Activated CD8-positive, alpha-beta T cell treated with anti-CD3 and anti-CD28 coated beads for 36 hours (primary cell): Measurements from ENCODE around the gene MEG3. TPM values are rescaled to one million over a fixed set of nuclear protein-coding genes. Genes with fewer than 3 reads are reported as not detected.

Experiments
- ATAC-seq: fragments of 200-7000 bp; cut with Tn5 transposase; one replicate; pipeline ENCODE4 v1.10.0; 2021; ENCODE audit warnings: mild to moderate bottlenecking, moderate library complexity
- CTCF ChIA-PET: fragments of 350-600 bp; sonication (Branson Sonifier 250); formaldehyde crosslinking; loops from one replicate; lab custom pipeline; 2021; ENCODE audit warnings: antibody characterized with exemption; lab: Charles Lee
- POLR2A ChIA-PET: fragments of 350-600 bp; sonication (Branson Sonifier 250); formaldehyde crosslinking; loops from one replicate; lab custom pipeline; 2021; ENCODE audit warnings: antibody characterized with exemption; lab: Charles Lee
- DNase-seq: peaks from one replicate; pipeline ENCODE4 v3.0.0-alpha.2; 2020
- H3K27ac Mint-ChIP-seq: one replicate; pipeline ENCODE4 v1.8.0; 2021; ENCODE audit warnings: mild to moderate bottlenecking, mixed read lengths
- H3K27me3 Mint-ChIP-seq: one replicate; pipeline ENCODE4 v1.8.0; 2021; ENCODE audit warnings: mixed read lengths
- H3K36me3 Mint-ChIP-seq: one replicate; pipeline ENCODE4 v1.8.0; 2021; ENCODE audit warnings: low read depth, mixed read lengths
- H3K4me1 Mint-ChIP-seq: one replicate; pipeline ENCODE4 v1.8.0; 2021; ENCODE audit warnings: low read depth, mixed read lengths
- H3K4me3 Mint-ChIP-seq: one replicate; pipeline ENCODE4 v1.8.0; 2021; ENCODE audit warnings: mild to moderate bottlenecking, moderate library complexity, mixed read lengths
- H3K9me3 Mint-ChIP-seq: one replicate; pipeline ENCODE4 v1.8.0; 2021; ENCODE audit warnings: mixed read lengths
- intact Hi-C: fragments of 100-400 bp; cut with micrococcal nuclease; formaldehyde crosslinking; loops from one replicate; pipeline ENCODE4 v1.10.0; 2022
- total RNA-seq, 2 experiments: library from RNA; stranded (reverse); gene quantifications; one replicate each; pipeline ENCODE4 v1.2.3, GENCODE V29; 2021
- TF ChIP-seq, protein P1 (sequence below): fragments of 200-600 bp; IDR thresholded peaks from one replicate; pipeline ENCODE4 v1.8.0; 2022; ENCODE audit warnings: antibody characterized with exemption, mild to moderate bottlenecking

The MEG3 gene
- total RNA-seq, 2 experiments from 2014 or later = not detected

DNA sequence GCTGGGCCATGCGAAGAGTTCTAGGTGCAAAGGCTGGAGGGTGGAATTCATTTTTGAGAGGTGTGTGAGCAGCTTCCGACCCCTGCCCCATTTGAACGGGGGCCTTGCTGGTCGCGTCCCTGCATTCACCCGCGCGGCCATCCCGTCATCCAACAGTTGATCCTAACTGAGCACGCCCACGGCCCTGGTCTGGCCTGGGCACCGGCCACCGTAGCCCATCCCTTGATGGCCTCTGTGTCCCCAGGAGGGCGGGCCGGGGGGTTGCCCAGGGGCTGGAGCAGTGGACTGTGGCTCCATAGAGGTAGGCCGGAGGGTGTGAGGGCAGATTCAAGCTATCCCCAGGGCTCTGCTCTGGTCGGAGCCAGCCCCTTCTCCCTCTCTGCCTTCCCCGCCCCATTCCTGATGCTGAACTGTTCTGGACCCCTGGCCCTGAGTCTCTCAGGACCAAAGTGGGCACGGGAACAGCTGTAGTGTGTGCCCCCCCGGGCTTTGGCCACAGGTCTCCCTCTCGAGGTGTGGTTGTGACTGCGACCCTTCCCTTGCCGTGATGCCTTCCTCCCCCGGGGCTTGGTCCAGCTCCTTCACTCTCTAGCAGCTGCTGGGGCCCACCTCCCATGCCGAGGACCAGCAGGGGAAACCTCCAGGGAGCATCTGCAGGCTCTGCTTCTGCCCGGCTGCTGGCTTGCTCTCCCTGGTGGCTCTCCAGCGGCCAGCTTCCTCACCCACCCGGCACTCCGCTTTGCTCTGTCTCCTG, 9.1 kb downstream of the MEG3 start:
- no peak overlapping the region for H3K4me3 Mint-ChIP-seq
- no peaks in the 10 kb centered on the region for H3K36me3 Mint-ChIP-seq
- DNase-seq (no peak), ATAC-seq (no peak)
- intact Hi-C loops = no loop called here
- peaks cover 2% of the 10 kb centered on the region for H3K27me3 Mint-ChIP-seq
- TF ChIP-seq, protein P1, sequence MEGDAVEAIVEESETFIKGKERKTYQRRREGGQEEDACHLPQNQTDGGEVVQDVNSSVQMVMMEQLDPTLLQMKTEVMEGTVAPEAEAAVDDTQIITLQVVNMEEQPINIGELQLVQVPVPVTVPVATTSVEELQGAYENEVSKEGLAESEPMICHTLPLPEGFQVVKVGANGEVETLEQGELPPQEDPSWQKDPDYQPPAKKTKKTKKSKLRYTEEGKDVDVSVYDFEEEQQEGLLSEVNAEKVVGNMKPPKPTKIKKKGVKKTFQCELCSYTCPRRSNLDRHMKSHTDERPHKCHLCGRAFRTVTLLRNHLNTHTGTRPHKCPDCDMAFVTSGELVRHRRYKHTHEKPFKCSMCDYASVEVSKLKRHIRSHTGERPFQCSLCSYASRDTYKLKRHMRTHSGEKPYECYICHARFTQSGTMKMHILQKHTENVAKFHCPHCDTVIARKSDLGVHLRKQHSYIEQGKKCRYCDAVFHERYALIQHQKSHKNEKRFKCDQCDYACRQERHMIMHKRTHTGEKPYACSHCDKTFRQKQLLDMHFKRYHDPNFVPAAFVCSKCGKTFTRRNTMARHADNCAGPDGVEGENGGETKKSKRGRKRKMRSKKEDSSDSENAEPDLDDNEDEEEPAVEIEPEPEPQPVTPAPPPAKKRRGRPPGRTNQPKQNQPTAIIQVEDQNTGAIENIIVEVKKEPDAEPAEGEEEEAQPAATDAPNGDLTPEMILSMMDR = no peak
- CTCF ChIA-PET = no interaction called here
- POLR2A ChIA-PET = no interaction called here
- peaks cover 4% of the 10 kb centered on the region for H3K4me1 Mint-ChIP-seq
- no peaks in the 10 kb centered on the region for H3K9me3 Mint-ChIP-seq
- H3K27ac Mint-ChIP-seq = no peak overlapping the region

DNA sequence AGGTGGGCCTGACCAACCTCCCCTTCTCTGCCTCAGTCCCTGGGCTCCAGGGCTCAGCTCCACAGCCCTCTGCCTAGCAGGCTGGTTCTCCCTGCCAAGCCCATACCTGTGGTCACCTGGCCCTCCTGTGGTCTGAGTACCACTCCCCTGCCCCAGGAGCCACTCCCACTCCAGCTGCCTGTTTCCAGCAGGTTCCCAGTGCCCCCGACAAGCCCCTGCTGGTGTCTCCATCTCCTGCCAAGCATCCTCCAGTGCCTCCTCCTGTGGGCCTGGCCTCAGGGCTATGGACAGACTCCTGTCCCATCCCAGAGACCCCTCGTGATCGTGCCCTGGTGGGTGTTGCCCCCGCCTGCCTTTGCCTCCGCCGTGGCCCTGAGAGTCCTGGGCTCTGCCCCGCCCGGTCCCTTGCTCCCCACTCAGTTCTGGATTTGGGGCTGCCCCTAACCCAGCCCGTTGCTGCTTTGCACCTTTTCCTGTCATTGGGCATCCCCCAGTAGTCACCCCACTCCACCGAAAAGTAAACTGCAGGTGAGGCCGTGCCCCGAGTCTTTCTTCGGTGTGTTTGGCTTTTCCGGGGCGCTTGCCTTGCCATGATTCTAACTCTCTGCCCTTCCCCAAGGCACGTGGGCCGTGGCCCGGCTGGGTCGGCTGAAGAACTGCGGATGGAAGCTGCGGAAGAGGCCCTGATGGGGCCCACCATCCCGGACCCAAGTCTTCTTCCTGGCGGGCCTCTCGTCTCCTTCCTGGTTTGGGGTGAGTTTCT, 9.8 kb downstream of the MEG3 start:
- TF ChIP-seq, protein P1 = no peak
- no peak for ATAC-seq
- Mint-ChIP-seq H3K4me1 (peaks cover 4% of the 10 kb centered on the region), H3K36me3 (no peaks in the 10 kb centered on the region), H3K27ac (no peak overlapping the region), H3K4me3 (no peak overlapping the region), H3K9me3 (no peaks in the 10 kb centered on the region), H3K27me3 (peaks cover 2% of the 10 kb centered on the region)
- DNase-seq = no peak
- CTCF ChIA-PET = no interaction called here
- intact Hi-C loops = no loop called here
- POLR2A ChIA-PET = no interaction called here

DNA sequence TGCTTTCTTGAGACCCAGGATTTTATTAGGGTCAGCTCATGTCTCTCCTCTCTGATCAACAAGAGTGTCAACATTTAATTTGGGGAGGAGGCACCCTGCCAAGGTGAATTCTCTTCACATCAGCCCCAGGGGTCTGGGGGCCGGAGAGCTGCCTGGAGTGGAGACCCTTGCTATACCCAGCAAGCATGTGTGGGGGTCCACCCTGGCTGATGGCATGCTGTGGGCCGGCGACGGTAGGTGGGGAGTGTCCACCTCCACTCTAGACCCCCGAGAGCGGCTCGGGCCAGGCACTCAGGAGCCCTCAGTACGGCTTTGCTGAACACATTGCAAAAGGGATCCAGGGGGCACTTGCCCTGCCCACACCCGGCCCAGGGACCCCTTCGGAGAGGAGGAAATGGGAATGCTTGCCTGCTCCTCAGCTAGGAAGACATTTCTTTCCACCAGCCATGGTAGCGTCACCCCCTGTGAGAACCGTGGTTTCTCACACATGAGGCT, 10.4 kb downstream of the MEG3 start:
- CTCF ChIA-PET = no interaction called here
- Mint-ChIP-seq H3K27ac (no peak overlapping the region), H3K4me1 (peaks cover 4% of the 10 kb centered on the region), H3K9me3 (no peaks in the 10 kb centered on the region), H3K36me3 (no peaks in the 10 kb centered on the region), H3K4me3 (no peak overlapping the region), H3K27me3 (peaks cover 2% of the 10 kb centered on the region)
- POLR2A ChIA-PET = interaction anchor here (0.5 kb wide), 1 partner anchor 14 kb away, joined by 3 read pairs; no protein-coding TSS in a partner anchor
- ATAC-seq = no peak
- TF ChIP-seq, protein P1 = no peak
- intact Hi-C loops = no loop called here
- DNase-seq = no peak

DNA sequence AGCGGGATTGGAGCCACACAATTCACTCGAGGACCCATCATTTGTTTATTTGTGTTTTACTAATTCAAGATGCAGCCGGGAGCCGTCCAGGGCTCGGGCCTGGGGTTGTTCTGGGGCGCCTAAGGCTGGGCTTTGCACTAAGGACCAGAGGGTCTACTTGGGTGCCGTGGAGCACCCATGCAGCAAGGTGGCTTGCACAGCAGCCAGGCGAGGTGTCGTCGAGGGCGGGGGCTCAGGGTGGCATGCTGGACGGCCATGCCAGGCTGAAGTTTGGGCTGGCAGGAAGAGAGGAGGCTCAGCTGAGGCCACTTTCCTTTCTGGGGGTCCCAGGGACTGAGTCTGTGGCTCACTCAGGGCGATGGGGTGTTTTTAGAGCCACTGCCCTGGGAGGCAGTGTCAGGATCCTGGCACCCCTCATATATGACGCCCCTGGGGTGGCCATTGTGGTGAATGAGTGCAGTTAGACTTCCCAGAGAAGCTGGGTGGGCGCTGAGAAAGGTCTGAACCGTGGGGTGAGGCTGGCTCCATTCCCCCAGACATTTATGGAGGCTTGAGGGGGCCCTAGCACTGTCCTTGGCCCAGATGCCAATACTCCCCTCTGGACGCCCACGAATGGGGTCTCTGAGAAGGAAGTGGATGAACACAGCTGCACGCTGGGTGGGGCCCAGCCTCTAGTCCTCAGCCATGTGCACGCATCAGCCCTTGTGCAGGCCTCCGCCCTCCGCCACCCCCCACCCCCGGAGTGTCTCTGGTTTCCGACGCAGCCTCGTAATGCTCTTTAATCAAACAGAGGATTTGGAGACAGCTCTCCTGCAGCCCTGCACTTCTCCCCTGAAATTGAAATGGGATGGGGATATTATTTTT, 11.3 kb downstream of the MEG3 start:
- H3K27me3 Mint-ChIP-seq = peaks cover 2% of the 10 kb centered on the region
- TF ChIP-seq, protein P1 = no peak
- ChIA-PET CTCF (no interaction called here), POLR2A (interaction anchor here (0.5 kb wide), 1 partner anchor 13 kb away, joined by 3 read pairs; no protein-coding TSS in a partner anchor)
- H3K36me3 Mint-ChIP-seq = no peaks in the 10 kb centered on the region
- no peak for DNase-seq
- no peak overlapping the region for H3K27ac Mint-ChIP-seq
- ATAC-seq = no peak
- H3K4me3 Mint-ChIP-seq = no peak overlapping the region
- no peaks in the 10 kb centered on the region for H3K9me3 Mint-ChIP-seq
- intact Hi-C loops = no loop called here
- H3K4me1 Mint-ChIP-seq = peaks cover 4% of the 10 kb centered on the region
